Thoracic aorta (tissue), 2 donors: ENCODE data around the gene LAG3. TPM values are rescaled to one million over a fixed set of nuclear protein-coding genes. Genes with fewer than 3 reads are reported as not detected.
"Not testable (repeated sequence)": the region's sequence is repeated elsewhere in the genome, so short reads cannot be mapped to it uniquely, and the experiment has no call there.

Experiments used
- ATAC-seq: fragments of 150-250 bp; one replicate; pipeline ENCODE4 v1.8.0; 2017; ENCODE audit warnings: low read depth; ENCODE audit not compliant: insufficient number of reproducible peaks, low FRiP score
- DNase-seq: peaks from one replicate; pipeline ENCODE4 v3.0.0-alpha.2; 2020; ENCODE audit warnings: low spot score
- H3K27ac ChIP-seq, 2 donors: fragments of 200-600 bp; sonication (generic); 1 replicate in 1 of 2; 2 replicates in 1 of 2; pipeline ENCODE4 v1.5.1; 2016; ENCODE audit warnings: mild to moderate bottlenecking in 2 of 2, moderate library complexity in 2 of 2
- H3K27me3 ChIP-seq: fragments of 200-600 bp; sonication (generic); replicated peaks from 2 replicates; pipeline ENCODE4 v1.6.0; 2016; ENCODE audit warnings: mild to moderate bottlenecking; ENCODE audit not compliant: insufficient read depth
- H3K36me3 ChIP-seq: fragments of 200-600 bp; sonication (generic); one replicate; pipeline ENCODE4 v1.5.1; 2016
- H3K4me1 ChIP-seq, 2 donors: fragments of 200-600 bp; sonication (generic); 1 replicate in 1 of 2; 2 replicates in 1 of 2; pipeline versions ENCODE4 v1.5.1 to v1.6.0; 2016; ENCODE audit warnings: low read depth in 2 of 2, mild to moderate bottlenecking in 1 of 2; ENCODE audit not compliant: control insufficient read depth in 1 of 2
- H3K4me3 ChIP-seq: fragments of 200-600 bp; sonication (generic); 2 replicates; pipeline ENCODE4 v1.5.1; 2016; ENCODE audit warnings: mild to moderate bottlenecking
- H3K9me3 ChIP-seq: fragments of 200-600 bp; sonication (generic); 2 replicates; pipeline ENCODE4 v1.5.1; 2016
- CTCF ChIP-seq: fragments of 200-600 bp; sonication (generic); IDR thresholded peaks from one replicate; pipeline ENCODE4 v1.5.1; 2019; ENCODE audit warnings: antibody characterized with exemption
- total RNA-seq, 2 donors: library from RNA; depleted of rRNA; stranded (reverse); fragments of >200 nt; gene quantifications; one replicate each; pipeline versions ENCODE4 v1.1.0 to v1.2.3, GENCODE V29; 2016

The LAG3 gene
- total RNA-seq, 2 donors from 2014 or later = 0.95 to 1.5 TPM

- H3K36me3 ChIP-seq = peaks cover 39% of the 10 kb centered on the region
- no peaks in the 10 kb centered on the region for H3K9me3 ChIP-seq
- H3K4me1 ChIP-seq = peaks cover 10 to 12% of the 10 kb centered on the region in 2 donors
- no peak for TF ChIP-seq CTCF
- H3K4me3 ChIP-seq = no peak overlapping the region
- H3K27ac ChIP-seq = no peak overlapping the region
- no peak for DNase-seq
- ATAC-seq = no peak
- no peaks in the 10 kb centered on the region for H3K27me3 ChIP-seq
These were observed 43.1 kb upstream of the LAG3 start for GRCh38 chr12:6729186-6729585.

- DNase-seq = no peak
These were observed 42.2 kb upstream of the LAG3 start for GRCh38 chr12:6730169-6730568.

GRCh38 chr12:6734506-6735387 is 37.6 kb upstream of the LAG3 start:
- no peak for DNase-seq
- no peaks in the 10 kb centered on the region for H3K9me3 ChIP-seq
- H3K36me3 ChIP-seq = peaks cover 23% of the 10 kb centered on the region
- H3K27me3 ChIP-seq = no peaks in the 10 kb centered on the region
- no peak for ATAC-seq
- no peak overlapping the region for H3K27ac ChIP-seq
- H3K4me1 ChIP-seq = peaks cover 0 to 6% of the 10 kb centered on the region in 2 donors
- TF ChIP-seq CTCF = no peak
- H3K4me3 ChIP-seq = no peak overlapping the region

More at GRCh38 chr12:6730169-6730568, 42.2 kb upstream of the LAG3 start:
- Histone ChIP-seq H3K27me3 (no peaks in the 10 kb centered on the region), H3K27ac (no peak overlapping the region), H3K9me3 (no peaks in the 10 kb centered on the region), H3K4me3 (no peak overlapping the region), H3K4me1 (peaks cover 2 to 3% of the 10 kb centered on the region in 2 donors), H3K36me3 (peaks cover 42% of the 10 kb centered on the region)
- ATAC-seq = no peak
- no peak for TF ChIP-seq CTCF

- H3K36me3 ChIP-seq = peaks cover 14% of the 10 kb centered on the region
- peaks cover 0 to 6% of the 10 kb centered on the region in 2 donors for H3K4me1 ChIP-seq
- DNase-seq (no peak), ATAC-seq (no peak)
- TF ChIP-seq CTCF = peak; percentile 61
- H3K4me3 ChIP-seq = no peak overlapping the region
- H3K27me3 ChIP-seq = no peaks in the 10 kb centered on the region
- no peaks in the 10 kb centered on the region for H3K9me3 ChIP-seq
- H3K27ac ChIP-seq = no peak overlapping the region
These were observed 36.7 kb upstream of the LAG3 start for GRCh38 chr12:6735448-6736191.

- DNase-seq = no peak
- H3K9me3 ChIP-seq = no peaks in the 10 kb centered on the region
- no peak overlapping the region for H3K4me3 ChIP-seq
- no peaks in the 10 kb centered on the region for H3K27me3 ChIP-seq
- ATAC-seq = no peak
- TF ChIP-seq CTCF = no peak
- peaks cover 0 to 6% of the 10 kb centered on the region in 2 donors for H3K4me1 ChIP-seq
- H3K27ac ChIP-seq = no peak overlapping the region
- peaks cover 6% of the 10 kb centered on the region for H3K36me3 ChIP-seq
These were observed 35.6 kb upstream of the LAG3 start for GRCh38 chr12:6736754-6737153.

GRCh38 chr12:6742080-6742479 is 30.2 kb upstream of the LAG3 start:
- H3K4me3 ChIP-seq, DNase-seq: not testable (repeated sequence)

More at GRCh38 chr12:6742080-6742479, 30.2 kb upstream of the LAG3 start:
- not testable (repeated sequence) for H3K27ac ChIP-seq, H3K9me3 ChIP-seq, H3K4me1 ChIP-seq, ATAC-seq, H3K27me3 ChIP-seq, H3K36me3 ChIP-seq
